ENCODE data around the gene VANGL2.

VANGL2 gene

DNA sequence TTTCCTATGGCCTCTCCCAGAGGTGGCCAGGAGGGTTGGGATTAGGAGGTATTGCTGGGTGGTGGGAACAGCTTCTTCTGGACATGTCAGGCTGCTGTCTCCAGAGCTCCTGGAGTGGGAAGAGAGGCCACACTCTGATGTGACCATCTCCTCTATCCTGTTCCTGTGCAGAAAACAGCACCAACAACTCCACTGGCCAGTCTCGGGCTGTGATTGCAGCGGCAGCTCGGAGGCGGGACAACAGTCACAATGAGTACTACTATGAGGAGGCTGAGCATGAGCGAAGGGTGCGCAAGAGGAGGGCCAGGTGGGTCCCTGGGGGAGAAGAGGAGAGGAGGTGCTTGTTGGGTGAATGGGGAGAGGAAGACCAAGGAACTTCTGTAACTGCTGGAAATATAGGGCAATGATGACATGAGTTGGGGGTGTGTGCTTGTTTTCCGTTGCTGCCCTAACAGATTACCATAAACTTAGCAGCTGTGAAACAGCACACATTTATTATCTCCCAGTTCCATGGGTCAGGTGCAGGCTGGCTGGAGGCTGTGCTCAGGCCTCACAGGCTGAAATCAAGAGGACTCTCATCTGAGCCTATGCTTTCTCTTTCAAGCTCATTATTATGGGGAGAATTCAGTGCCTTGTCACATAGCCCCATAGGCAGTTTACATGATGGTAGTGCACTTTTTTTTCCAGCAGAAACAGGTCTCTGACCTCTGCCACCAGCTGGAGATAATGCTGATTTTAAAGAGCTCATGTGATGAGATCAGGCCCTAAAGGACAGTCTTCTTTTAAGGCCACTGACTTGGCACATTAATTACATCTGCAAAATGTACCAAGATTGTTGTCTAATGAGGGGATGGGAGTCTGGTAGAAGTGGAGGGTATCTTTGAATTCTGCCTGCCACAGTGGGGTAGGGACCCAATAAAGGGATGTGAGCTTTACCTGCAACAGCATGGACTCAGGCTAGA is 20.8 kb downstream of the VANGL2 start:
- Histone ChIP-seq H4K20me1 (ENCODE audit: insufficient read depth, low read length) (no peaks in the 10 kb centered on the region), H2AFZ (ENCODE audit: low read length) (no peak overlapping the region), H3K27ac (ENCODE audit: low read depth, low read length, poor library complexity, severe bottlenecking) (no peak overlapping the region), H3K4me2 (ENCODE audit: low read length) (no peak overlapping the region), H3K9me2 (ENCODE audit: low read depth, low read length) (no peaks in the 10 kb centered on the region), H3F3A (ENCODE audit: insufficient read depth, low read length) (no peaks in the 10 kb centered on the region), H3K27me3 (ENCODE audit: insufficient read depth, low read length) (no peaks in the 10 kb centered on the region), H3K4me1 (ENCODE audit: insufficient read depth, low read length, severe bottlenecking) (no peaks in the 10 kb centered on the region), H3K4me3 (ENCODE audit: low read depth, low read length, poor library complexity, severe bottlenecking) (no peak overlapping the region), H3K9ac (ENCODE audit: low read length) (no peak overlapping the region), H3K79me2 (ENCODE audit: insufficient read depth, low read length) (no peaks in the 10 kb centered on the region), H3K9me3 (ENCODE audit: low read length) (no peaks in the 10 kb centered on the region), H3K36me3 (ENCODE audit: insufficient read depth, low read length) (no peaks in the 10 kb centered on the region)
- TF ChIP-seq EZH2 (IDR thresholded peaks at IDR 0.05; ENCODE audit: borderline replicate concordance, low read length), result no peak
- no peak for TF ChIP-seq CTCF (IDR thresholded peaks at IDR 0.05; ENCODE audit: low read length)

DNA sequence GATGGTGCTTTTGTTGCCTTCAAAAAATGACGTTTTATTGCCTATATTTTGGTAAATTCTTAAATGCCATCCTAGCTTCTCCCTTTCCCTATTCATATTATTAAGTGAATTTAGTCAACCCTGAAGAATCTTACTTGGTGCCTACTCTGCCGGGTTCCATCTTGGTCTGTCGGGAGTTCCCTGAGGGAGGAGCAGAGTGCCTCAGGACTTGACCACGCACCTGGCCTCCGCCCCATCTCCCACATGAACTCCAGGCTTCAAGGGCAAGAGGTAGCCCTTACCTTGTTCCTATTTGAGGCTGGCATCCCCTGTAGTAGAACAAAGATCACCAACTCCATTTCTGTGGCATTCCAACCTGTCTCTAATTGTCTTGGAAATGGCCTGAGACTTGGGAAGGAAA is 21.5 kb downstream of the VANGL2 start:
- no peak for TF ChIP-seq CTCF (IDR thresholded peaks at IDR 0.05; ENCODE audit: low read length)
- TF ChIP-seq EZH2 (IDR thresholded peaks at IDR 0.05; ENCODE audit: borderline replicate concordance, low read length), result no peak
- H3K9ac ChIP-seq (ENCODE audit: low read length), result no peak overlapping the region
- no peak overlapping the region for H3K27ac ChIP-seq (ENCODE audit: low read depth, low read length, poor library complexity, severe bottlenecking)
- H3F3A ChIP-seq (ENCODE audit: insufficient read depth, low read length), result no peaks in the 10 kb centered on the region
- no peak overlapping the region for H3K4me3 ChIP-seq (ENCODE audit: low read depth, low read length, poor library complexity, severe bottlenecking)
- no peaks in the 10 kb centered on the region for H3K79me2 ChIP-seq (ENCODE audit: insufficient read depth, low read length)
- H3K4me2 ChIP-seq (ENCODE audit: low read length), result no peak overlapping the region
- H3K9me3 ChIP-seq (ENCODE audit: low read length), result no peaks in the 10 kb centered on the region
- no peaks in the 10 kb centered on the region for H3K4me1 ChIP-seq (ENCODE audit: insufficient read depth, low read length, severe bottlenecking)
- H2AFZ ChIP-seq (ENCODE audit: low read length), result no peak overlapping the region
- H3K27me3 ChIP-seq (ENCODE audit: insufficient read depth, low read length), result no peaks in the 10 kb centered on the region
- no peaks in the 10 kb centered on the region for H3K36me3 ChIP-seq (ENCODE audit: insufficient read depth, low read length)
- no peaks in the 10 kb centered on the region for H3K9me2 ChIP-seq (ENCODE audit: low read depth, low read length)
- no peaks in the 10 kb centered on the region for H4K20me1 ChIP-seq (ENCODE audit: insufficient read depth, low read length)

- Histone ChIP-seq H3K36me3 (ENCODE audit: insufficient read depth, low read length) (no peaks in the 10 kb centered on the region), H3K27me3 (ENCODE audit: insufficient read depth, low read length) (no peaks in the 10 kb centered on the region), H3K4me2 (ENCODE audit: low read length) (no peak overlapping the region), H3K27ac (ENCODE audit: low read depth, low read length, poor library complexity, severe bottlenecking) (no peak overlapping the region), H3F3A (ENCODE audit: insufficient read depth, low read length) (no peaks in the 10 kb centered on the region), H4K20me1 (ENCODE audit: insufficient read depth, low read length) (no peaks in the 10 kb centered on the region), H3K4me3 (ENCODE audit: low read depth, low read length, poor library complexity, severe bottlenecking) (no peak overlapping the region), H3K79me2 (ENCODE audit: insufficient read depth, low read length) (no peaks in the 10 kb centered on the region), H3K9me2 (ENCODE audit: low read depth, low read length) (no peaks in the 10 kb centered on the region), H3K4me1 (ENCODE audit: insufficient read depth, low read length, severe bottlenecking) (peaks cover 4% of the 10 kb centered on the region), H3K9ac (ENCODE audit: low read length) (no peak overlapping the region), H3K9me3 (ENCODE audit: low read length) (no peaks in the 10 kb centered on the region), H2AFZ (ENCODE audit: low read length) (no peak overlapping the region)
- TF ChIP-seq CTCF (IDR thresholded peaks at IDR 0.05; ENCODE audit: low read length) (no peak), EZH2 (IDR thresholded peaks at IDR 0.05; ENCODE audit: borderline replicate concordance, low read length) (no peak)
Measured at GRCh38 chr1:160423966-160424365, 23.6 kb downstream of the VANGL2 start.

All from OCI-LY1 (cell line).